HG03520 (cell line): ENCODE results near the gene TRIM29.
"Not testable (repeated sequence)": the region's sequence is repeated elsewhere in the genome, so short reads cannot be mapped to it uniquely, and the experiment has no call there.

Experiments used
- ATAC-seq: cut with Tn5 transposase; IDR thresholded peaks from one replicate; pipeline ENCODE4 v1.9.1; 2021; ENCODE audit warnings: mild to moderate bottlenecking, moderate library complexity; ENCODE audit not compliant: unreplicated experiment

TRIM29 gene

DNA sequence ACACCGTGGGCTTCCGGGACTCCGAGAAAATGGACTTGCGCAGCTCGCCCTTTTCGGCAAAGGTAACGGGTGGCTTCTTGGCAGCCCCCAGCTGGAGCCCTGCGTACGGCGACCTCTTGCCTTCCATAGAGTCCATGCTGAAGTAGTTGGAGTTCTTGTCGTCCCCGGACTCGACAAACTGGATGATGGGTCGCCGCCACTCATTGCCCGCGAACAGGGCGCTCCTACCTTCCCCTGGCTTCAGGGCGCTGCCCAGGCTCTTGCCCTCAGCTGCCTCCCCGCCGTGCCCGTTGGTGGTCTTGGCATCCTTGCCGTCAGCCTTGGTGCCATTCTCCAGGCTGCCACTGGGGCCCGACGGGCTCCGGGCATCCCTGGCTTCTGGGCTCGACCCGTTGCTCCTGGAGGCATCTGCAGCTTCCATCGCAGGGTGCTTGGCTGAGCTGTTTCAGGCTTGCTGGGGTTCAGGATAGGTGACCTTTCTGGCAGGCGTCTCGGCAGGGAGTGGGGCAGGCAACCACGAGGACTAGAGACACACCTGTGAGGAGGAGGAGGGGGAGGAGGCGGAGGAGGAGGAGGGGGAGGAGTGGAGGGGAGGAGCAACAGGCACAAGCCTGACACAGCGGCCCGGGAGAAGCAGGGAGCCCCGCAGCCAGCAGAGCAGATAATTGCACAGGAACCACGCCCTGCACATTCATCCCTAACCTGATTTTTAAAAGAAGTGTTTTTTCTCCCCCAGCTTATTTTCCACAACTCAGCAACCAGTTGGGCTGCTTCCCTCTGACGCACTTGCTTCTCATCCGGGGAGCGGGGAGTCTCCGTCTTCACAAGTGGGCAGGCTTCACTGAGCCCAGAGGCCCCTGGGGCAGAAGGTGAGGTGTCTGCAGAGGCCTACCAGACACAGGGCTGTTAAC is at the start of gene TRIM29:
Gene TRIM29 (minus strand): TSS at position 503 of the 911 bp plus-strand sequence. CDS start 82 bp downstream, at position 421.
- no peak for ATAC-seq

DNA sequence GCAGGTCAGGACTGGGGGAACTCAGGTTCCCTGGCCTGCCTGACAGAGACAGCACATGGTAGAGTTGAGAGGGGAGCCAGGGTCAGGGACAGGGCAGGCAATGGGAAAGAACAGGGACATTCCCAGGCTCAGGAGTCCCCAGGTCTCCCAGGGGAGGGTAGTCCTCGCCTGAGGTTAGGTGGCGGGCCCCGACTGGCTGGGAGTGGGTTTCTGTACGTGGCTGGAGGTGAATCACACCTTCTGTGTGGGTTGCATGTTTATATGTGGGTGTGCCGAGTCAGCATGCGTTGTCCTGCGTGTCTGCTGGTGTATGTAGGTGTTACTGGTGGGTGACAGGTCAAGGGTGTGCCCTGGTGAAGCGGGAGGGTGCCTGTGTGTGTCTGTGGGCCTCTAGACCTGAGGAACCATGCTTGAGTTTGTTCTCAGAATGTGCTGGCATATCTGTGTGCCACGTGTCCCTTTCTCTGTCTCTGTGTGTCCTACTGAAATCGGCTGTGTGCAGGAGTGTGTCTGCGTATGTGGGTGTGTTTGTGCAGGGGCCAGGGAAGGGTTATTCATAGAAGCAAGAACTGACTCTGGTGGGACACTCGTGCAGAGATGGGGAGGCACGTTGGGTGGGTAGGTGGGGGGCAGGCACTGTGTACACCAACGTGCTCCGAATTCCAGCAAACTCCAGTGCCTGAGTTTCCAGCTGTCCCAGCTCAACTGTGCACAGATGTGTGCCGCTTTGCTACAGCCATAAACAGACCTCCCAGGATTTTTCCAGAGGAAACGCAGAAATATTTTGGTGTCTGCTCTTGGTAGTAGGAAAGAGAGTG is 49.1 kb upstream of the TRIM29 start:
- no peak for ATAC-seq

- no peak for ATAC-seq
Observed at GRCh38 chr11:120186456-120186773, 48.5 kb upstream of the TRIM29 start.

- ATAC-seq, result no peak
Observed at GRCh38 chr11:120185706-120186455, 48.0 kb upstream of the TRIM29 start.

DNA sequence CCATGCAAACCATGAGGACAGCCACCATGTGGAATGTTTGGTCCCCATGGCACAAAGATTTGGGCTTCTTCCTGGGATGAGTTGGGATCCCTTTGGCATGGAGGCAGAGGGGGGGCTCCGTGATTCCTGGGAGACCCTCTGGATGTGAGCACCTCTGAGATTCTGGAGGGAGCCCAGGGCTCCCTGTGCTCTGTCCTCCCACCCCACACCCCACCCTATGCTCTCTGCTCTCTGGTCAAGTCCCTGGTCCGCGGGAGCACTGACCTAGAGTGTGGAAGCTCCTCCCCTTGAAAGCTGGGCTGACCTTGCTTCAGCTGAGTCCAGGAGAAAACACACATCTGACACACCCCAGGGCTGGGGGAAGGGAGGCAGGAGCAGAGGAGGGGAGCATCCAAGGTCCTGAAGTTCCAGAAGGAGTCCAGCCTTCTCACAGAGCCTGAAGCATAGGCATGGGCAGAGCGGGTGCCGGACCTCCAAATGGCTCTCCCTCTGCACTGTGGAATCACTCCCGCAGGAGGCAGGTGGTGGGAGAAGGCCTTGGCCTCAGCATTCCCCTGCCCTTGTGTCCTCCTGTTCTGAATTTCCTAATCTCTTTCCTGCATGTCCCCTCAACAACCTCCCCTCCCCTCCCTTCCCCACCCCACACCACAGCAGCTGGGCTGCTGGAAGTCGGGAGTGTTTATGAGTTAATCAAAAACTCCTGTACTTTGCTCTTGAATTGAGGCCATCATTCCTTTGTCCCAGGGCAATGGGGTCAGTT is 47.2 kb upstream of the TRIM29 start:
- no peak for ATAC-seq

- no peak for ATAC-seq
Observed at GRCh38 chr11:120184371-120184945, 46.5 kb upstream of the TRIM29 start.

DNA sequence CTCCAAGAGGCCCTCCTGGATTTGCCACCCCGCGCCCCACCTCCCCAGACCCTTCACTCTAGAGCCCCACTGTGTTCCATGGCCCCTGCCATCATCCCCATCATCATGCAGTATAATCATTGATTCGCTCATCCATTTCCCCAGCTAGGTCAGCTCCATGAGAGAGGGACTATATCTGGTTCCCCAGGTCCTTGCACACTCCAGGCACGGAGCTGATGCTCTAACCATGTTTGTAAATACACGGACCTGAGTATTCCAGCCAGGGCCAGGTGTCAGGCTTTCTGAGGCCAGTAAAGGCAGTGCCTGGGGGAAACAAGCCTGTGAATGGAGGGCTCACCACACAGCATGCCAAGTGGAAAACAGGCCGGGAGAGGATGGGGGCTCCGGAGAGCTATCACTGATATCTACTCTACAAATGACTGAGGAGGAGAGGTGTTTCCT is 45.8 kb upstream of the TRIM29 start:
- no peak for ATAC-seq

GRCh38 chr11:120182790-120183491 is 45.0 kb upstream of the TRIM29 start:
- ATAC-seq, result no peak

- no peak for ATAC-seq
Observed at GRCh38 chr11:120182372-120182771, 44.5 kb upstream of the TRIM29 start.

DNA sequence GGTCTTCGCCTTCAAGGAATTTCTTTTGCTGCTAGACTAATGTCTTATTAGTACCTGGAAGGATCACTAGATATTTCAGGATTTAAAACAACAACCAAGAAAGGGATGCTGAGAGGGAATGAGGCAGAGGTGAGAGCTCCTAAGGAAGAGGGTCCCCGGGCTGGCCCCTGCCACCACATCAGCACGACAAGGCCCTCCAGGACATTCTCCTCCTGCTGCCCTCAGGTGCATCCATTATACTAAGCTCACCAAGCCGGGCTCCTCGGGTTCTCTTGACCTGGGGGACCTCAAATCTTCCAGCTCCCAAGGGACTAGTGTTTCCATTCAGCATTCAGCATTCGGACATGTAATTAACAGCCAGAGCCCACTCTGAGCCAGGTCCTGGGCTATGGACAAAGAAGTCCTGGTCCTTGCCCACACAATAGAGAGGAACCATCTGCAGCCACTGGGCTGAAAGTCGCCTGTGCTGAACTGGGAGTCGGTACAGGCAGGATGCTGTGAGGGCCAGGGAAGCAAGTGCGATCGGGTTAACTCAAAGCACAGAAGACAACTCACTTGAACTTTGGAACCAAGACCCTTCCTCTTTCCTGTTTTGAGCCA is 43.6 kb upstream of the TRIM29 start:
- no peak for ATAC-seq

- ATAC-seq, result no peak
Observed at GRCh38 chr11:120180551-120181232, 42.8 kb upstream of the TRIM29 start.

DNA sequence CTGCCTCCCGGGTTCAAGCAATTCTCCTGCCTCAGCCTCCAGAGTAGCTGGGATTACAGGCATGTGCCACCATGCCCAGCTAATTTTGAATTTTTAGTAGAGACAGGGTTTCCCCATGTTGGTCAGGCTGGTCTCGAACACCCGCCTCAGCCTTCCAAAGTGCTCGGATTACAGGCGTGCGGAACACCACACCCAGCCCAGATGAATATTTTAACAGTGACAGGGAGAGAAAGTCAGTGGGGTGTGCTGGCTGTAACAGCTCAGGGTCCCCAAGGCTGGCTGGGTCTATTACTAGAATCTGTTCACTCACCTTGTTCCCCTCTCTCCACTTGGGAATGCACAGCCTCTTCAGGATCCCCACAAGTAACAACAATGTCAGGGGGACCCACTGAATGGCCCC is 42.1 kb upstream of the TRIM29 start:
- not testable (repeated sequence) for ATAC-seq

GRCh38 chr11:120179057-120179672 is 41.3 kb upstream of the TRIM29 start:
- ATAC-seq, result no peak

- ATAC-seq, result no peak
Observed at GRCh38 chr11:120178561-120179056, 40.7 kb upstream of the TRIM29 start.

DNA sequence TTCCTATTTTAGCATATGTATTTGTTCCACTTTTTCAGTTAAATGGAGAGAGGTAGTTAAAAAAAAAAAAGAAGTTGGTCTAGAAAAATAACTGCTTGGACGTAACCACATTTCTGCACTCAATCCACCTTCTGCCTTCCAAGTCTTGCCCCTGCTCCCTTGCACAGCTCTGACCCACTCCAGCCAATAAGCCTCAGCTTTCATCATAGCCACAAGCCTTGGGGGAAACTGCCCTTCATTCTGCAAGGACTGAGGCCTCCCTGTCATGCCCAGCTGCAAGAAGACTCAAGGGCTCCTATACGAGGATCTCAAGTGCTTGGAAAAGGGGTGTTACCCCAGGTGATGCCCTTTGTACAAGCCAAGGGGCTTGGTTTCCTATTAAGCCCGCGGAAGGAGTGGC is 37.0 kb upstream of the TRIM29 start:
- ATAC-seq, result no peak

GRCh38 chr11:120173807-120174206 is 35.9 kb upstream of the TRIM29 start:
- no peak for ATAC-seq

DNA sequence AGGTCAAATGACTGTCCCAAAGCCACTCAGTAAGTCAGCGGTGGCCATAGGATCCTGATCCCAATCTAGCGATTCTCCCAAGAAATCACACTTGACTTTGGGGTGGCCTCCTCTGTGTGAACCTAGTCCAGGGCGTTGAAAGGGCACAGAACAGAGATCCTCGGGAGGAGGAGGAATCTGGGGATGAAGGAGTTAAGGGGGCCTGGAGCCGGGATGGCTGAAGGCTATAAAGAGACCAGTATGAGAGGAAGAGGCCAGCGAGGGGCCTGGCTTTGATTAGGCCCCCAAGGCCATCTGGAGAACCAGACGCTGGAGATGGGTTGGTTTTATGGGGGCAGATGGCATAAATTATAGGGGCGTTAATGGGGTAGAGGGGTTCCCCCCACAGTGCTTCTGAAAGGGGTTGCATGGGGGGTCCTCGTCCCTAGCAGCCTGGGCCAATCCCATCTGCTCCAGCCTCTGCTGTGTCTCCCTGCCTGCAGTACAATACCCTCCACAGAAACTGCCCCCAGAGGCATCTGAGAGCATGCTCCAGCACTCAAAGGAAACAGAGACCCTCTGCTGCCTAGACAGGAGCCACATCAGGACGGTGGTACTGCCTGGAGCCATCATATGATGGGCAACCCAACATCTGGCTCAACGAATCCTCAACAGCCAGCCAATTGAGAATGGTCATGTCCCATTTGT is 35.2 kb upstream of the TRIM29 start:
- ATAC-seq, result no peak
